GM23248 (cell line): ENCODE measurements around the gene CYB561A3. TPM values are rescaled to one million over a fixed set of nuclear protein-coding genes. Genes with fewer than 3 reads are reported as not detected.

Experiments
- DNase-seq: peaks from one replicate; pipeline ENCODE4 v3.0.0-alpha.2; 2015
- H2AFZ ChIP-seq: fragments of 200-600 bp; sonication (generic); 2 replicates; pipeline ENCODE4 v1.6.1; 2016; ENCODE audit warnings: antibody characterized with exemption
- H3F3A ChIP-seq: fragments of 200-600 bp; sonication (generic); 2 replicates; pipeline ENCODE4 v1.6.1; 2016; ENCODE audit warnings: mild to moderate bottlenecking, antibody characterized with exemption, mixed run types; ENCODE audit not compliant: insufficient read depth
- H3K27ac ChIP-seq: fragments of 200-600 bp; sonication (generic); 2 replicates; pipeline ENCODE4 v1.5.1; 2016; ENCODE audit warnings: mild to moderate bottlenecking
- H3K27me3 ChIP-seq: fragments of 200-600 bp; sonication (generic); replicated peaks from 2 replicates; pipeline ENCODE4 v1.6.1; 2016; ENCODE audit warnings: mild to moderate bottlenecking; ENCODE audit not compliant: insufficient read depth
- H3K36me3 ChIP-seq: fragments of 200-600 bp; sonication (generic); 2 replicates; pipeline ENCODE4 v1.6.1; 2016; ENCODE audit warnings: low read depth, mild to moderate bottlenecking
- H3K4me1 ChIP-seq: fragments of 200-600 bp; sonication (generic); 2 replicates; pipeline ENCODE4 v1.6.1; 2016; ENCODE audit warnings: mild to moderate bottlenecking; ENCODE audit not compliant: insufficient read depth
- H3K4me2 ChIP-seq: fragments of 200-600 bp; sonication (generic); one replicate; pipeline ENCODE4 v1.6.1; 2016; ENCODE audit warnings: mild to moderate bottlenecking; ENCODE audit not compliant: unreplicated experiment
- H3K4me3 ChIP-seq: fragments of 200-600 bp; sonication (generic); 2 replicates; pipeline ENCODE4 v1.5.1; 2016; ENCODE audit warnings: mild to moderate bottlenecking
- H3K79me2 ChIP-seq: fragments of 200-600 bp; sonication (generic); 2 replicates; pipeline ENCODE4 v1.6.1; 2016; ENCODE audit warnings: mild to moderate bottlenecking; ENCODE audit not compliant: insufficient read depth
- H3K9ac ChIP-seq: fragments of 200-600 bp; sonication (generic); 2 replicates; pipeline ENCODE4 v1.6.1; 2016; ENCODE audit warnings: mild to moderate bottlenecking
- H3K9me2 ChIP-seq: fragments of 200-600 bp; sonication (generic); 2 replicates; pipeline ENCODE4 v1.6.1; 2016; ENCODE audit warnings: mixed run types, mild to moderate bottlenecking, moderate library complexity; ENCODE audit not compliant: insufficient read depth
- H3K9me3 ChIP-seq: fragments of 200-600 bp; sonication (generic); one replicate; pipeline ENCODE4 v1.6.1; 2017; ENCODE audit warnings: low read depth
- H4K20me1 ChIP-seq: fragments of 200-600 bp; sonication (generic); 2 replicates; pipeline ENCODE4 v1.6.0; 2016; ENCODE audit not compliant: insufficient read depth
- EZH2 ChIP-seq: fragments of 200-600 bp; sonication (generic); IDR thresholded peaks from 2 replicates; pipeline ENCODE4 v1.6.1; 2018; ENCODE audit warnings: antibody characterized with exemption, mild to moderate bottlenecking; ENCODE audit not compliant: insufficient read depth, poor library complexity, severe bottlenecking
- EZH2phosphoT487 ChIP-seq: fragments of 200-600 bp; sonication (generic); IDR thresholded peaks from 2 replicates; pipeline ENCODE4 v1.6.1; 2018; ENCODE audit warnings: antibody characterized with exemption, moderate library complexity, mild to moderate bottlenecking, low read depth; ENCODE audit not compliant: insufficient read depth
- WGBS, 2 experiments: methylation state at CpG; one replicate each; pipeline ENCODE4 v1.1.6; 2015 to 2017; ENCODE audit warnings: low lambda C conversion rate in 2 of 2, low coverage in 1 of 2; ENCODE audit errors: missing lambda C conversion rate in 2 of 2; 5-methylcytosine and 5-hydroxymethylcytosine counted together
- in situ Hi-C: fragments of 300-500 bp; cut with MboI; formaldehyde crosslinking; loops from 2 replicates; pipeline ENCODE4 v1.15.0; 2020
- polyA plus RNA-seq: library from polyadenylated mRNA; unstranded; fragments of >200 nt; fragmentation: Nextera tagmentation; extraction: Ambion mirVana; gene quantifications from 2 replicates; pipeline ENCODE4 v1.2.1, GENCODE V29; 2016
- total RNA-seq: library from RNA; depleted of rRNA; stranded (reverse); fragments of >200 nt; shearing (Covaris generic); gene quantifications from 2 replicates; pipeline ENCODE4 v1.2.3, GENCODE V29; 2014

The CYB561A3 gene
- total and polyA plus RNA-seq, 2 experiments from 2014 or later: 42.9 to 49.0 TPM

GRCh38 chr11:61404103-61404502 lies 42.4 kb upstream of the CYB561A3 start:
- Histone ChIP-seq H3K9ac (no peak overlapping the region), H3K36me3 (peaks cover 59% of the 10 kb centered on the region), H2AFZ (no peak overlapping the region), H3K4me3 (no peak overlapping the region), H3K4me2 (no peak overlapping the region), H3K9me2 (no peaks in the 10 kb centered on the region), H3K9me3 (no peaks in the 10 kb centered on the region), H3K4me1 (no peaks in the 10 kb centered on the region), H3K27ac (no peak overlapping the region), H3F3A (peaks cover 64% of the 10 kb centered on the region), H4K20me1 (no peaks in the 10 kb centered on the region), H3K79me2 (peaks cover 21% of the 10 kb centered on the region; the same call in 1 of the 2 replicates), H3K27me3 (no peaks in the 10 kb centered on the region)
- DNase-seq: no peak
- no peak for TF ChIP-seq EZH2
- no peak for TF ChIP-seq EZH2phosphoT487
- 65 to 71% methylated on average over 5 of the region's 5 CpGs for WGBS, 2 experiments
- in situ Hi-C loops: no loop called here

DNA sequence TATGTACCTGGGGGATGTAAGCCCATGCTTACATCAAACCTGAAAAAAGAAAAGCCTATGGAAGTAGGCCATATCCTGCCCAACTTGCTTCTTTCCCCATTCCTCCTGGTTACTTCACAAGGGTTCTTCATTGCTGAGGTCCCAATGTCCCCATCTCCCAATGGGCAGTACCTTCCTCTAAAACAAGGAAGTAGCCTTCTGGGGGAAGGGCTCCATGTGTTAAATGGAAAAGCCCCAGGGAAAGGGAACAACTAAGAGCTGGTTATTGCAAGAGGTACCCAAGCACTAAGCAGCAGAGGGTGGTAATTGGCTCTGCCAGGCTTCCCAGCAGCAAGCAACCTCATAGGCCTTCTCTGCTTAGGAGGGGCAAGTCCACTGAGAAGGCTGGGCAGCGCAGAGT lies 42.0 kb upstream of the CYB561A3 start:
- Histone ChIP-seq H3F3A (peaks cover 59% of the 10 kb centered on the region), H3K9ac (no peak overlapping the region), H3K27me3 (no peaks in the 10 kb centered on the region), H3K4me1 (no peaks in the 10 kb centered on the region), H4K20me1 (no peaks in the 10 kb centered on the region), H3K27ac (no peak overlapping the region), H3K4me2 (no peak overlapping the region), H2AFZ (no peak overlapping the region), H3K9me3 (no peaks in the 10 kb centered on the region), H3K79me2 (peaks cover 18% of the 10 kb centered on the region; the same call in 1 of the 2 replicates), H3K9me2 (no peaks in the 10 kb centered on the region), H3K36me3 (peaks cover 55% of the 10 kb centered on the region), H3K4me3 (no peak overlapping the region)
- TF ChIP-seq EZH2: no peak
- no peak for TF ChIP-seq EZH2phosphoT487
- DNase-seq: no peak
- in situ Hi-C loops: no loop called here
- 92 to 97% methylated on average over 1 of the region's 1 CpG for WGBS, 2 experiments

GRCh38 chr11:61401573-61401972 lies 39.9 kb upstream of the CYB561A3 start:
- H3K27me3 ChIP-seq: no peaks in the 10 kb centered on the region
- no peaks in the 10 kb centered on the region for H3K9me3 ChIP-seq
- no peak overlapping the region for H2AFZ ChIP-seq
- no peaks in the 10 kb centered on the region for H3K4me1 ChIP-seq
- 100% methylated on average over 2 of the region's 2 CpGs for WGBS, 2 experiments
- H3K4me2 ChIP-seq: no peak overlapping the region
- peaks cover 54% of the 10 kb centered on the region for H3F3A ChIP-seq
- H4K20me1 ChIP-seq: no peaks in the 10 kb centered on the region
- in situ Hi-C loops: no loop called here
- no peak overlapping the region for H3K9ac ChIP-seq
- no peak for TF ChIP-seq EZH2phosphoT487
- TF ChIP-seq EZH2: no peak
- 0 out of 2 replicates have a peak, but pooled peaks cover 3% of the 10 kb centered on the region for H3K79me2 ChIP-seq
- H3K36me3 ChIP-seq: peaks cover 39% of the 10 kb centered on the region; the same call in 1 of the 2 replicates
- no peaks in the 10 kb centered on the region for H3K9me2 ChIP-seq
- no peak for DNase-seq
- no peak overlapping the region for H3K27ac ChIP-seq
- no peak overlapping the region for H3K4me3 ChIP-seq

- in situ Hi-C loops: no loop called here
- 95 to 98% methylated on average over 2 of the region's 2 CpGs for WGBS, 2 experiments
Observed at GRCh38 chr11:61401173-61401572, 39.5 kb upstream of the CYB561A3 start.

More at GRCh38 chr11:61401173-61401572, 39.5 kb upstream of the CYB561A3 start:
- Histone ChIP-seq H3K9ac (no peak overlapping the region), H3F3A (peaks cover 52% of the 10 kb centered on the region), H2AFZ (no peak overlapping the region), H3K79me2 (0 out of 2 replicates have a peak, but pooled peaks cover 3% of the 10 kb centered on the region), H3K4me2 (no peak overlapping the region), H3K9me3 (no peaks in the 10 kb centered on the region), H3K9me2 (no peaks in the 10 kb centered on the region), H3K4me1 (no peaks in the 10 kb centered on the region), H3K36me3 (peaks cover 39% of the 10 kb centered on the region; the same call in 1 of the 2 replicates), H3K27me3 (no peaks in the 10 kb centered on the region), H3K27ac (no peak overlapping the region), H3K4me3 (no peak overlapping the region), H4K20me1 (no peaks in the 10 kb centered on the region)
- no peak for TF ChIP-seq EZH2phosphoT487
- no peak for TF ChIP-seq EZH2
- DNase-seq: no peak
